ENCODE measurements around the gene MACF1.
"Not testable (repeated sequence)": the region's sequence is repeated elsewhere in the genome, so short reads cannot be mapped to it uniquely, and the experiment has no call there.

The MACF1 gene

GRCh38 chr1:39510570-39511186, 306.2 kb downstream of the MACF1 start:
- not testable (repeated sequence) for DNase-seq (ENCODE audit: low read depth in 2 of 3, low spot score in 1 of 3)

DNA sequence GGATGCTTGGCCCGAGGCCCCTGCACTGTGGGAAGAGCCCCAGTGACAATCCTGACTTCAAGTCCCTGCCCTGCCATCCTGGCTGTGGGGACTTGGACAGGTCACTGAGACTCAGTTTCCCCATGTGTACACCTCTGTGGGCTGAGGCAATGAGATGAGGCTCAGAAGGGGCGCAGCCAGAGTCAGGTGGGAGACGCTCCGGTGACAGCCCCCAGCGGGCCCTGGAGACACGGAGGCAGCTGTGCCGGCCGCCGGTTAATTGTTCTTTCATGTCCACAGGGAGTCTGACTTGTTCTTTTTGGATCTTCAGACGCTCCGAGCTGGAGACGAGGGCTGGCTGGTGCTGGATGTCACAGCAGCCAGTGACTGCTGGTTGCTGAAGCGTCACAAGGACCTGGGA, 307.0 kb downstream of the MACF1 start:
- not testable (repeated sequence) for DNase-seq (ENCODE audit: low read depth in 2 of 3, low spot score in 1 of 3)

GRCh38 chr1:39512234-39512847, 307.8 kb downstream of the MACF1 start:
- not testable (repeated sequence) for DNase-seq (ENCODE audit: low read depth in 2 of 3, low spot score in 1 of 3)

DNA sequence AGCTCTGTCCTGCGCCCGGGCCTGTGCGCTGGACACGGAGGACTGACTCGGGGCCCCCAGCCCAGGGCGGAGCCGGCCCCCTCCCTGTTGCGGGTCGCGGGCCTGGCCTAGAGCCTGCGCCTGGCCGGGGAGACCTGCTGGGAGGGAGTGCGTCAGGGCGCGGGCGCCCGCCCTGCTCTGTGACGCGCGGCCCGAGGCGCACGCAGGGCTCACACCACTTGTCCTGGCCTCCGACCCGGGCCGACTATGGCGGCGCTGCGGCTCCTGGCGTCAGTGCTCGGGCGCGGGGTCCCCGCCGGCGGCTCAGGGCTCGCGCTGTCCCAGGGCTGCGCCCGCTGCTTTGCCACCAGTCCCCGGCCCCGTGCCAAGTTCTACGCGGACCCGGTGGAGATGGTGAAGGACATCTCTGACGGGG, 310.2 kb downstream of the MACF1 start:
- not testable (repeated sequence) for DNase-seq (ENCODE audit: low read depth in 2 of 3, low spot score in 1 of 3)

- DNase-seq (ENCODE audit: low read depth in 2 of 3, low spot score in 1 of 3), result peak in 1 of 3 donors; percentile 27
These were observed 310.9 kb downstream of the MACF1 start for GRCh38 chr1:39515131-39516086.

DNA sequence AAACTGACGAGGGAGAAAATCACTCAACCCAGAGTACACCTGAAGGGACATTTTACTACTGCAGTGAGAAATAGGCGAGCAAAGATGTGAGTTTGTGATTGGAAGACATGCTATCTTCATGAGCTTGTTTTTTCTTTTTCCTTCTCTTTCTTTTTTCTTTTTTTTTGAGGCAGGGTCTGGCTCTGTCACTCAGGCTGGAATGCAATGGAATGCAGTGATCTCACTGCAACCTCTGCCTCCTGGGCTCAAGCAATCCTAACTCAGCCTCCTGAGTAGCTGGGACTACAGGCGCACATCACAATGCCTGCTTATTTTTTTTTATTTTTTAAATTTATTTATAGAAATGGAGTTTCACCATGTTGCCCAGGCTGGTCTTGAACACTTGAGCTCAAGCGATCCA, 312.3 kb downstream of the MACF1 start:
- DNase-seq (ENCODE audit: low read depth in 2 of 3, low spot score in 1 of 3), result not testable (repeated sequence)

GRCh38 chr1:39517936-39518335, 313.4 kb downstream of the MACF1 start:
- not testable (repeated sequence) for DNase-seq (ENCODE audit: low read depth in 2 of 3, low spot score in 1 of 3)

DNA sequence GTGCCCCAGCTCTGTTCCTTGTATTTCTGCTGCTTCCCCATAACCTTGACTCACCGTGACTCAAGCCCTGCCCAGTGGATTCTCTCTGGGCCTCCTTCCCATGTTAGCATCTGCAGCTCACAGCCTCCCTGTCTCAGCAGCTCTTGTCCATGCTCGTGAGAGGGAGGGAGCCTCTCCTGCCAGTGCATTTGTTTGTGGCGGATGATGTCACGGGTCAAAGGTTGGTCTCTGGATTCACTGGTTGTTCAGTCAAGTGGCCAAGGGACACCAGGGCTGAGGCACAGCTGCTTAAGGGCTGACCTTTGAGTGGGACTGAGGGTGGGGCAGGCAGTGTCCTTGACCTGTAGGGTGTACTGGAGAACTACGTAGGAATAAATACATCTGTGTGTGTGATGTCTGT, 314.9 kb downstream of the MACF1 start:
- DNase-seq (ENCODE audit: low read depth in 2 of 3, low spot score in 1 of 3), result not testable (repeated sequence)

DNA sequence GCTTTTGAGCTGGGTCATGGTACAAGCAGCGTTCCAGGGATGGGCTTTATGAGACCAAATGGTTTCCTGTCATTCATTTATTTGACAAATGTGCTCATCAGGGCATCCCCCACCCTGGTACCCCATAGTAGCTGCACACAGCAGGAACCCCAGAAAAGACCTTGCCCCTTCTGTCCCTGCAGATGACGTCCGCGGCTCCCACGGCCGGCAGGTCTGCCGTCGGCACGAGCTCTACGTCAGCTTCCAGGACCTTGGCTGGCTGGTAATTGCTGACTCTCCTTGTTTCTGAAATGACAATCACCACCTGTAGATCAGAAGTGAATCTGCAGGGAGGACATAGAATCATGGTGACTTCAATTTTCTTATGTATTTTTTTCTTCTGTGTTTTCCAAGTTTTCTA, 317.7 kb downstream of the MACF1 start:
- DNase-seq (ENCODE audit: low read depth in 2 of 3, low spot score in 1 of 3), result not testable (repeated sequence)

DNA sequence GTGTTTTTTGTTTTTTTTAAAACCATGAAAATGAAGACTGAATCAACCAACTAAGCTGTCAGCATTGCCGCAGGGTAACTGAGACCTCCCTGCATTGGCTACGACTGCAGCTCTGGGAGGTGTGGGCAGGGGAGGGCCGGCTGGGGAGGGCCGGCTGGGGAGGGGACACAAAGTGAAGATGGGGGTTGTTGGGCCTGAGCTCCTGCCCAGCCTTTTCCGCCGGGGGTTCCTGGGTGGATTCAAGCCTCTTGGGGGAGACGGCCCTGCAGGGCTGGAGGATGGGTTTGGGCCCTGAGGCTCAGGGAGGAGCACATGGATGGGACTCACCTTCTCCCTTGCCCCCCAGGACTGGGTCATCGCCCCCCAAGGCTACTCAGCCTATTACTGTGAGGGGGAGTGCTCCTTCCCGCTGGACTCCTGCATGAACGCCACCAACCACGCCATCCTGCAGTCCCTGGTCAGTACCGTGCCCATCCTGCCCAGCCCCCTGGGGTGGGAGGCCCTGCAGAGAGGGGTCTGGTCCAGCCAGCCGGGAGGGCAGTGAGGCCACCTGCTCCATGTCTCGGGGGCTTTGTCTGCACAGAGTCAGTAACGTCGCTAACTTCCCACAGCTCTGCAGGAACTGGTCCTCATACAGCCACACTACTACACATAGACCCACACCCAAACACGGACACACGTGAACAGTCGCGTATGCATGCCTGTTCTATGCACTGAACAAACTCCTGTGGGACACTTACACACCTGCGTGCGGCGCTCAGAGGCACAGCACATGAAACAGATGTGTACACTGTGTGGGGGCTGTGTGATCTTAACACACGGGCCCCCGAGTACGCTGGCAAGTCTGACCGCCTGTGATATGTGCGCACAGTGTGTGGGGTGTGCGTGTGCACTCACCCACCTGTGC, 318.4 kb downstream of the MACF1 start:
- DNase-seq (ENCODE audit: low read depth in 2 of 3, low spot score in 1 of 3), result no peak

GRCh38 chr1:39524171-39524570, 319.7 kb downstream of the MACF1 start:
- no peak for DNase-seq (ENCODE audit: low read depth in 2 of 3, low spot score in 1 of 3)

DNA sequence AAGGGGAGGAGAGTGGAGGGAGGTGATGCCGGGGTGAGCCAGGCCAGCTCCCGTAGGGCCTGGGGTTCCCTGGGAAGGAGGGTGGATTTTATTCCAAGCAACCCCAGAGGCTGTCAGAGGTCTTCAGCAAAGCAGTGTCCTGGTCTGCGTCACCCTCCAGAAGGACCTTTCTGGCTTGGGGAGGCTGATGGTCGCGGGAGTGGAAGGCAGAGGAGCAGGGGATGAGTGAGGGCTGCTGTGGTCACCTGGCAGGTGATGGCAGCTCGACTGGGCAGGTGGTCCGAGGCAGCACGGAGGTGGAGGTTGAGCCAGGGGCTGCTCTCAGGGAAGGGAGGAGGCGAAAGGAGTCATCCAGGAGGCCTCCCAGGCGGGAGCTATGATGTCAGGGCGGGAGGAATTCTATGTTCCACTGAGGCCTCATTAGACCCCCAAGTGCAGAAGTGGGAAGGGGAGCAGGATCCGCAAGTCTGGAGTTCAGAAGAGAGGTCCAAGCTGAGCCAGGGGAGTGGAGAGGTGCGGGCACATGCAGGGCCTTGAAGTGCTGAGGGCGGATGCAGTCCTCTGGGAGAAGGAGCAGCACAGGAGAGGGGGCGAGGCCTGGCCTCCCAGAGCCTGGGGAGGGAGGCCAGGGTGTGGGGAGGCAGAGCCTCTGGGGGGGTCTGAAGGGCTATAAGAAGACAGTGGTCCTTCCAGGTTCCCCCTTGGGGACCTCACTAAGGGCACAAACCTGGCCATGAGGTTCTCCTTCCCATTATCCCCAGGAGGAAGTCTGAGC, 320.3 kb downstream of the MACF1 start:
- no peak for DNase-seq (ENCODE audit: low read depth in 2 of 3, low spot score in 1 of 3)

DNA sequence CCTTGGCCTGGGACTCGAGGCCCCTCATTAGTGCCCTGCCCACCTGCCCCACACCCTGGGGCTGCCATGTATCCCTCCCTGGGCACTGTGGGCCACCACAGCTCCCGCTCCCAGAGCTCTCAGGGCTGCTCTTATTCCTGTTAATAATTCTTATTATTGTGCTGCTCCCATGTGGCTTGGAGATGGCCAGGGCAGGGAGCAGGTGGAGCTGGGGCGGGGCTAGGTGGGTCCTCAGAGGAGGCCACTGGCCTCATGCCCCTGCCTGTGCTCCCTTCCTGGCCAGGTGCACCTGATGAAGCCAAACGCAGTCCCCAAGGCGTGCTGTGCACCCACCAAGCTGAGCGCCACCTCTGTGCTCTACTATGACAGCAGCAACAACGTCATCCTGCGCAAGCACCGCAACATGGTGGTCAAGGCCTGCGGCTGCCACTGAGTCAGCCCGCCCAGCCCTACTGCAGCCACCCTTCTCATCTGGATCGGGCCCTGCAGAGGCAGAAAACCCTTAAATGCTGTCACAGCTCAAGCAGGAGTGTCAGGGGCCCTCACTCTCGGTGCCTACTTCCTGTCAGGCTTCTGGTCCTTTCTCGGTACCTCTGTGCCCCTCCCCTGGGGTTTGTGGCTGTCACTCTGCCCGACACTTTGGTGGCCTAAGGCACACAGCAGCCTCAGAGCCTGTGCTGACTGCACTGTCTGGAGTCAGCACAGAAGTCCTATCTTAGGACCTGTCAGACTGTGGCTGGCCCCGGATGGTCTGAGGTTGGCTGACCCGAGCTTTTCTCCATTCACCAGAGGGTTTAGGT, 321.1 kb downstream of the MACF1 start:
- peak in 1 of 3 donors; percentile 14 for DNase-seq (ENCODE audit: low read depth in 2 of 3, low spot score in 1 of 3)

GRCh38 chr1:39526466-39527189, 322.1 kb downstream of the MACF1 start:
- no peak for DNase-seq (ENCODE audit: low read depth in 2 of 3, low spot score in 1 of 3)

GRCh38 chr1:39527190-39527579, 322.7 kb downstream of the MACF1 start:
- DNase-seq (ENCODE audit: low read depth in 2 of 3, low spot score in 1 of 3), result not testable (repeated sequence)

GRCh38 chr1:39528082-39528481, 323.6 kb downstream of the MACF1 start:
- no peak for DNase-seq (ENCODE audit: low read depth in 2 of 3, low spot score in 1 of 3)

DNA sequence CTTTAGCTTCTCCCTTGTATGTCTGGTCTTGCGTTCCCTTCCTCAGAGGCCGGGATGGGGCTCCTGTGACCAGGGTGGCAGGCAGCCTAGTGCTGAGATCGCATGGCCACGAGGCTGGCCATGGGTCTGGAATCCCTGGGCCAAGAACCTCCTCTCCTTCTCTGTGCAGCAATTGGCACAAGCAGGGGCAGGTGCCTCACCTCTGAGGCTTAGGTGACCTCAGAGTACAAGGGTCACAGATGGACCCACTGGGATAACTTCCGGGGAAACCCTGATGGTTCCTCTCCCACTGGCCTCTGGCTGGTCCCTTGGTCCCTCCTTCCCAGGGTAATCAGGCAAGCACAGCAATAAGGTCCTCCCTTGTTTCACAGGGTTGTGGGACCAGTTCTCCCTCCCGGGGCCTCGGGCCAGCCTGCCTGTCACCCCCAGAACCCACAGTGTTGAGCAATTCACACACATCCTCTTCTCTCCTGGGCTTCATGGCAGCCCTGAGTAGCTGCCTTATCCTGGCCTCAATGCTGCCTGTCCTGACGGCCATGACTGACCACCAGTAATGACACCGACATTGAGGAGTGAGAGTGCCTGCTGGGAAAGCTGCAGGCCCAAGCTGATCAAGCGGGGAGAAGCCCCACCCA, 325.5 kb downstream of the MACF1 start:
- no peak for DNase-seq (ENCODE audit: low read depth in 2 of 3, low spot score in 1 of 3)

- DNase-seq (ENCODE audit: low read depth in 2 of 3, low spot score in 1 of 3), result no peak
These were observed 327.0 kb downstream of the MACF1 start for GRCh38 chr1:39531526-39531925.
